DMS79 treated with DMSO at 0.1 percent for 48 hours (cell line): ENCODE measurements around the gene KNDC1.
"Not testable (repeated sequence)": the region's sequence is repeated elsewhere in the genome, so short reads cannot be mapped to it uniquely, and the experiment has no call there.

Experiments used
- DNase-seq: peaks from one replicate; lab custom pipeline; 2025; lab: John Stamatoyannopoulos, UW

KNDC1 gene

GRCh38 chr10:133124357-133125211 lies 35.4 kb upstream of the KNDC1 start:
- no peak for DNase-seq

GRCh38 chr10:133125901-133126300 lies 34.1 kb upstream of the KNDC1 start:
- no peak for DNase-seq

GRCh38 chr10:133126431-133127290 lies 33.4 kb upstream of the KNDC1 start:
- no peak for DNase-seq

GRCh38 chr10:133127291-133128125 lies 32.5 kb upstream of the KNDC1 start:
- DNase-seq: no peak

- DNase-seq: no peak
These were observed 31.6 kb upstream of the KNDC1 start for GRCh38 chr10:133128126-133129070.

- no peak for DNase-seq
These were observed 30.8 kb upstream of the KNDC1 start for GRCh38 chr10:133129071-133129858.

- DNase-seq: no peak
These were observed 30.0 kb upstream of the KNDC1 start for GRCh38 chr10:133129859-133130495.

- no peak for DNase-seq
These were observed 29.4 kb upstream of the KNDC1 start for GRCh38 chr10:133130602-133131001.

- DNase-seq: no peak
These were observed 29.0 kb upstream of the KNDC1 start for GRCh38 chr10:133131053-133131452.

- peak; percentile 31 for DNase-seq
These were observed 28.1 kb upstream of the KNDC1 start for GRCh38 chr10:133131734-133132472.

- no peak for DNase-seq
These were observed 27.3 kb upstream of the KNDC1 start for GRCh38 chr10:133132473-133133291.

- DNase-seq: no peak
These were observed 26.4 kb upstream of the KNDC1 start for GRCh38 chr10:133133471-133134231.

- no peak for DNase-seq
These were observed 25.5 kb upstream of the KNDC1 start for GRCh38 chr10:133134411-133135115.

- DNase-seq: no peak
These were observed 24.9 kb upstream of the KNDC1 start for GRCh38 chr10:133135116-133135465.

GRCh38 chr10:133137486-133138145 lies 22.4 kb upstream of the KNDC1 start:
- not testable (repeated sequence) for DNase-seq

GRCh38 chr10:133139551-133140065 lies 20.4 kb upstream of the KNDC1 start:
- no peak for DNase-seq
